ENCODE results near the gene BRAT1.

DNA sequence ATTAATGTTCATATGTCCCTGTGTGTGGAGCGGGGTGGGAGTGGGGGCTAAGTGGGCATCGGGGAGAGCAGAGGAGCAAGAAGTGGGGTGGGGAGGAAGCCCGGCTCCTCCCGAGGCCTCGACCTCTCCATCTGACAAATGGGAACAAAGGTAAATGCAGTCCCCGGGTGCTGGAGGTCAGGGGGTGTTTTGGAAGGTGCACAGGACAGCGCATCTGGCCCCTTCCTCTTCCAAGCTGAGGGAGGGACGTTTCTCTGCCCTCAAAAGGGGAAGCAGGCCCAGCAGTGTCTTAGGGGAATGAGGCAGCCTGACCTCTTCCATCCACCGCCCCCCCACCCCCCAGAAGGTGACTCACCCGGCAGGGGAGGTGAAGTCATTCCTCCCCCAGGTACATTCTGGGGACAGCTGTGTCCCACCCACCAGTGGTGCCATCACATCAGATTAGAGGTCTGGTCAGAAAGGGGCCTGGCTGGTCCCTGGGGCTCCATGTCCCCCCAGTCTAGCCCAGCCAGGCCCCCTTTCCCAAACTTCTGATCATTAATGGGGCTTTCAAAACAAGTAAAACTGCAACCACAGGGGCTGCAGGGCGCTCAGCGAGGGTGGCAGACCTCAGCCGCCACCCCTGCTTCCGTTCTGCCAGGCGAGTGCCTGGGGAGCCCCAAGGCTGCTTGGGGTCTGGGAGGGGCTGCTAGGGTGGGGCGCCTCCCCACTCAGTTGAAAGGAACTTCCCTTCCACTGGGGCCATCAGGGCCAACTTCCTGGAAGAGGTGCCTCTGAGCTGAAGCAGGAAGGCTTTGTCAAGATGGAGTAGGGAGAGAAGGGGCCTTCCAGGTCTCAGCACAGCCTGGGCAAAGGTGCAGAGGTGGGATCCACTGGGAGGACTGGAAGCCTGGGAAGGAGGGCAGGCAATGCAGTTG is 25.0 kb downstream of the BRAT1 start:
- TF ChIP-seq, protein P1, sequence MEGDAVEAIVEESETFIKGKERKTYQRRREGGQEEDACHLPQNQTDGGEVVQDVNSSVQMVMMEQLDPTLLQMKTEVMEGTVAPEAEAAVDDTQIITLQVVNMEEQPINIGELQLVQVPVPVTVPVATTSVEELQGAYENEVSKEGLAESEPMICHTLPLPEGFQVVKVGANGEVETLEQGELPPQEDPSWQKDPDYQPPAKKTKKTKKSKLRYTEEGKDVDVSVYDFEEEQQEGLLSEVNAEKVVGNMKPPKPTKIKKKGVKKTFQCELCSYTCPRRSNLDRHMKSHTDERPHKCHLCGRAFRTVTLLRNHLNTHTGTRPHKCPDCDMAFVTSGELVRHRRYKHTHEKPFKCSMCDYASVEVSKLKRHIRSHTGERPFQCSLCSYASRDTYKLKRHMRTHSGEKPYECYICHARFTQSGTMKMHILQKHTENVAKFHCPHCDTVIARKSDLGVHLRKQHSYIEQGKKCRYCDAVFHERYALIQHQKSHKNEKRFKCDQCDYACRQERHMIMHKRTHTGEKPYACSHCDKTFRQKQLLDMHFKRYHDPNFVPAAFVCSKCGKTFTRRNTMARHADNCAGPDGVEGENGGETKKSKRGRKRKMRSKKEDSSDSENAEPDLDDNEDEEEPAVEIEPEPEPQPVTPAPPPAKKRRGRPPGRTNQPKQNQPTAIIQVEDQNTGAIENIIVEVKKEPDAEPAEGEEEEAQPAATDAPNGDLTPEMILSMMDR (conservative IDR thresholded peaks at IDR 0.05 in 1 of 2, IDR thresholded peaks at IDR 0.05 in 1 of 2; ENCODE audit: low read depth in 1 of 2, low read length in 2 of 2): no peak
- TF ChIP-seq EZH2 (IDR thresholded peaks at IDR 0.05; ENCODE audit: low read length, missing control alignments): no peak

Measured in fibroblast of lung (primary cell).